Neural progenitor cell (in vitro differentiated cells): ENCODE results near the gene NAPG.
"Not testable (repeated sequence)": the region's sequence is repeated elsewhere in the genome, so short reads cannot be mapped to it uniquely, and the experiment has no call there.

Experiments
- EZH2 ChIP-seq: fragments of 200-600 bp; sonication (generic); IDR thresholded peaks from 2 replicates; pipeline ENCODE4 v1.6.1; 2017; ENCODE audit warnings: antibody characterized with exemption, mild to moderate bottlenecking, moderate library complexity
- EZH2phosphoT487 ChIP-seq: fragments of 200-600 bp; sonication (generic); IDR thresholded peaks from 2 replicates; pipeline ENCODE4 v1.6.1; 2017; ENCODE audit warnings: antibody characterized with exemption
- TF ChIP-seq, protein P1 (sequence below): fragments of 200-600 bp; sonication (generic); IDR thresholded peaks from 2 replicates; pipeline ENCODE4 v1.5.1; 2017; ENCODE audit warnings: antibody characterized with exemption, mild to moderate bottlenecking

DNA sequence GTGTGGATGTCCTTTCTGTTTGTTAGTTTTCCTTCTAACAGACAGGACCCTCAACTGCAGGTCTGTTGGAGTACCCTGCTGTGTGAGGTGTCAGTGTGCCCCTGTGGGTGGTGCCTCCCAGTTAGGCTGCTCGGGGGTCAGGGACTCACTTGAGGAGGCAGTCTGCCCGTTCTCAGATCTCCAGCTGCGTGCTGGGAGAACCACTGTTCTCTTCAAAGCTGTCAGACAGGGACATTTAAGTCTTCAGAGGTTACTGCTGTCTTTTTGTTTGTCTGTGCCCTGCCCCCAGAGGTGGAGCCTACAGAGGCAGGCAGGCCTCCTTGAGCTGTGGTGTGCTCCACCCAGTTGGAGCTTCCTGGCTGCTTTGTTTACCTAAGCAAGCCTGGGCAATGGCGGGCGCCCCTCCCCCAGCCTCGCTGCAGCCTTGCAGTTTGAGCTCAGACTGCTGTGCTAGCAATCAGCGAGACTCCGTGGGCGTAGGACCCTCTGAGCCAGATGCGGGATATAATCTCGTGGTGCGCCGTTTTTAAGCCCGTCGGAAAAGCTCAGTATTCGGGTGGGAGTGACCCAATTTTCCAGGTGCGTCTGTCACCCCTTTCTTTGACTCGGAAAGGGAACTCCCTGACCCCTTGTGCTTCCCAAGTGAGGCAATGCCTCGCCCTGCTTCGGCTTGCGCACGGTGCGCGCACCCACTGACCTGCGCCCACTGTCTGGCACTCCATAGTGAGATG is 52.2 kb downstream of the NAPG start:
- TF ChIP-seq, protein P1, sequence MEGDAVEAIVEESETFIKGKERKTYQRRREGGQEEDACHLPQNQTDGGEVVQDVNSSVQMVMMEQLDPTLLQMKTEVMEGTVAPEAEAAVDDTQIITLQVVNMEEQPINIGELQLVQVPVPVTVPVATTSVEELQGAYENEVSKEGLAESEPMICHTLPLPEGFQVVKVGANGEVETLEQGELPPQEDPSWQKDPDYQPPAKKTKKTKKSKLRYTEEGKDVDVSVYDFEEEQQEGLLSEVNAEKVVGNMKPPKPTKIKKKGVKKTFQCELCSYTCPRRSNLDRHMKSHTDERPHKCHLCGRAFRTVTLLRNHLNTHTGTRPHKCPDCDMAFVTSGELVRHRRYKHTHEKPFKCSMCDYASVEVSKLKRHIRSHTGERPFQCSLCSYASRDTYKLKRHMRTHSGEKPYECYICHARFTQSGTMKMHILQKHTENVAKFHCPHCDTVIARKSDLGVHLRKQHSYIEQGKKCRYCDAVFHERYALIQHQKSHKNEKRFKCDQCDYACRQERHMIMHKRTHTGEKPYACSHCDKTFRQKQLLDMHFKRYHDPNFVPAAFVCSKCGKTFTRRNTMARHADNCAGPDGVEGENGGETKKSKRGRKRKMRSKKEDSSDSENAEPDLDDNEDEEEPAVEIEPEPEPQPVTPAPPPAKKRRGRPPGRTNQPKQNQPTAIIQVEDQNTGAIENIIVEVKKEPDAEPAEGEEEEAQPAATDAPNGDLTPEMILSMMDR: not testable (repeated sequence)
- not testable (repeated sequence) for TF ChIP-seq EZH2, EZH2phosphoT487
